Stimulated activated CD8-positive, alpha-beta memory T cell treated with anti-CD3 and anti-CD28 coated beads, Interleukin-12 subunit alpha, Interleukin-12 subunit beta, amount 100 ng/mL, for 24 hours (primary cell): ENCODE data around the gene TMEM132E.

Experiments used
- DNase-seq: peaks from one replicate; pipeline ENCODE4 v3.0.0-alpha.2; 2020; ENCODE audit errors: extremely low read depth

TMEM132E gene

GRCh38 chr17:34634551-34635160 lies 55.3 kb downstream of the TMEM132E start:
- no peak for DNase-seq

DNA sequence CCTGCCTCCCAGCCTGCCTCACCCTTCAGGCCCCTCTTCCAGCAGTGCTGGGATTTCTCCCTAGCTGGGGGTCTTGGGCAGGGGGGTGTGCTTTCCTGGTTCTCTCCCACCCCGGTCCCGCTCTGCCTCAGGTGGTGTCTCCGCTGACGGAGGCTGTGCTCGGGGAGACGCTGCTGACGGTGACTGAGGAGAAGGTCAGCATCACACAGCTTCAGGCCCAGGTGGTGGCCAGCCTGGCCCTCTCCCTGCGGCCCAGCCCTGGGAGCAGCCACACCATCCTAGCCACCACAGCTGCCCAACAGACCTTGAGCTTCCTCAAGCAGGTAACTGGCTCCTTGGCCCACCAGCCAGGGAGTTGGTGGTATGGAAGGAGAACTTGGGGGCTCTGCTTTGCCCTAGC lies 56.5 kb downstream of the TMEM132E start:
- DNase-seq: no peak

DNA sequence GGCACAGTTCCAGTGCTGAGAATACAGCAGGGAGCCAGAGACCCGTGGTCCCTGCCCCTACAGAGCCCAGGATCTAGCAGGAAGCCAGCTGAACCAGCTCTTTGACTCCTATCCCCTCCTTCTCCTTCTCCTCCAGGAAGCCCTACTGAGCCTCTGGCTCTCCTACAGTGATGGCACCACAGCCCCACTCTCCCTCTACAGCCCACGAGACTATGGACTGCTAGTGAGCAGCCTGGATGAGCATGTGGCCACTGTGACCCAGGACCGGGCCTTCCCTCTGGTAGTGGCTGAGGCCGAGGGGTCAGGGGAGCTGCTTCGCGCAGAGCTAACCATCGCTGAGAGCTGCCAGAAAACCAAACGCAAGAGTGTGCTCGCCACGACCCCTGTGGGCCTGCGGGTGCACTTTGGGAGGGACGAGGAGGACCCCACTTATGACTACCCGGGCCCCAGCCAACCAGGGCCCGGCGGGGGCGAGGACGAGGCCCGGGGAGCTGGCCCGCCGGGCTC lies 57.7 kb downstream of the TMEM132E start:
- DNase-seq: no peak

- DNase-seq: peak; percentile 59
Measured at GRCh38 chr17:34637548-34638525, 58.5 kb downstream of the TMEM132E start.

DNA sequence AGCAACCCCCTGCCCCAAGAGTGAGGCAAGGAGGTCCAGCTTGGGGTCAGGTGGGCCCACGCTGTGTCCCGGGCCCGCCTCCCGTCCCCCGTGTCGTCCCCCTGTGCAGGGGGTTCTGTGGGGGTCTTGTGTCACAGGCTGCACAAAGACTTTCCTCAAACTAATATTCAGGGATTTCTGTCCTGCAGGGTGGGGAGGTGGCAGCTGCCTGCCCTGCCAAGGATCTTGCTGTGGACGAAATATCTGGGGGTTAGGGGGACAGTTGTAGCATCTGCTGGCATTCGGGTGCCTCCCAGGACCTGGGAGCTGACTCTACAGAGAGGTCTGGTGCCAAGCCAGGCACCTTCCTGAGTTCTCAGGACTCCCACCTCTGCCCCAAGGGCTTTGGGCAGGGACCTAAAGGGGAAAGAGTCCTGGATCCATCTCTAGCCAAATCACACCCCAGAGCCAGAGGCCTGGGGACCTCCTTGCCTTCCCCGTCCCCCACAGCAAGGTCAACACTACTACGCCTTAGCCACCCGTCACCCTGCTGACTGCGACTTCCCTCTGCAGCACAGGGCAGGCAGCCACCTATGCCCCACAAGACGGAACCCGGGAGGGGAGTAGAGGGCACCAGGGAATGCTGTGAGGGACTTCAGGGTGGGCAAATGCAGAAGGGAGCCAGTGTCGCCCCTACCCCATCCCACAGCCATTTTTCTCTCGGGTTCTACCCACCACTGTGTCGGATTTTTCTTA lies 59.3 kb downstream of the TMEM132E start:
- no peak for DNase-seq

DNA sequence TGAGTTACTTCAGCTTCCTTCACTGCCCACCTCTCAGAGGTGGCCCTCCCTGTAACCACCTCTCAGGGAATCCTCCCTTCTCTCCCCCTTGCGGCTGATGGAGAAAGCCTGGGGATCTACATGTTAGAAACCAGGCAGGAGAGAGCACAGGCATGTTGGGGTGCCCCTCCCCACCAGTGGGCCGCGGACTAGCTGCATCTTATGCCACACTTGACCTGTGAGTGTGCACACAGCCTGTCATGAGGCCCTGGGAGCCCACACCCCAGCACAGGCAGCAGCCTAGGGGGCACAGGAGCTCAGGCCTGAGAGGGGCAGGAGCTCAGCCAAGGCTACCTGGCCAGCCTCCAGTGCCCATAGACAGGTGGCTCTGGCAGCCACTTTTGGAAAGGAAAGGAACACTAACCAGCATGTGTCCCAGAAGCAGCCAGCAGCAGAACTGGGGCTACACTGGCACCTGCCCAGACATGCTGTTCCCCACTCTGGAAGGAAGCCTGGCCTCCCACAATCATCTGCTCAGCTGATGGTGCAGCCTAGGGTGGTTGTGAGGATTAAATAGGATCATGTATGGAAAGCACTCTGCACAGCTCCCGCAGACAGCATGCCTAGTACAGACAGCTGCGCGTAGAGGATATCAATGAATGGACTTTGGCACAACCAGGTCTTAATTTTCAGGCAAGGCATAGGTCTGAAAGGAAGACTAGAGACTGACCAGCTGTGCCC lies 60.5 kb downstream of the TMEM132E start:
- DNase-seq: no peak

- no peak for DNase-seq
Measured at GRCh38 chr17:34641368-34641767, 62.0 kb downstream of the TMEM132E start.

DNA sequence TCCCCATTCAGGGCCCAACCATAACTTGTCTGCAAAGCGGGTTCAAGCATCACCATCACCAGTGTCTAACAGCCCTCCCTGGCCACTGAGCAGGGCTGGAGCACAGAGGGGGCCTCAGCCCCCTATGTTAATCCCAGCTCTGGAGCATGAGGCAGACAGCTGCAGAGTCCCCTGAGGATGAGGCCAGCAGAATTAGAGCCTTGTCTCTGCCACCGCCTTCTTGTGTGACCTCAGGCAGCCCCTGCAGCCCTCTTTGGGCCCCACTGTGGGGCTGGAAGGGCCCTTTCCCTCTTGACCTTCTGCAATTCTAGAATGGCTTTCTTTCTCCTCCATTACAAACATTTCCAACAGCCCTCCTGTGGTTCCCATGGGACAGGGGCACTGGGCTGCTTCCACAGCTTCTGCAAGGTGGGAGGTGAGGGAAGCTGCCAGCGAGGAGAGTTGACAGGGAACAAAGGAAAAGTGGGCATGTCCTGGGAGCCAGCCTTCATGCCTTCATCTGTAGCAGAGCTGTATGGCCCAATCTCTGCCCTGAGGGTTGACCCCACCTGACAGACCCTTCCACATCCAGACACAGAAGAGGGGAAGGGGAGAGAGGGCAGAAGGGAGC lies 65.7 kb downstream of the TMEM132E start:
- DNase-seq: no peak

DNA sequence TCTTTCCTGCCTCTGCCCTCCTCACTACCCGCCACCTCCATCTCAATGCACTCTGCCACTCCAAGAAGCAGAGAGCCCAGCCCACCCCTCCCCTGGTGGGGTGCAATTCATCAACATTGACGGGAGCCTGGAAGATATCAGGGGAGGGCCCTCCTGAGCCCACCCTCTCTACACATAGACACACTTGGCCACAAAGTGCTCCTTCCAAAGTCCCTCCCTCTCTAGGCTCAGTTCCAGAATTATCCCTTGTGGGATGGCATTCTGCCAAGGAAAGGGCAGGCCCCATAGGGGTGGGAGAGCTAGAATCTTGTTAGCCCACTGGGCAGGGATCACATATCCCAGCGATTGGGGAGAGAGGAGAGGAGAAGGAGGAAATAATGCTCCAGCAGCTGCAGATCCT lies 66.2 kb downstream of the TMEM132E start:
- no peak for DNase-seq

GRCh38 chr17:34647511-34647910 lies 68.1 kb downstream of the TMEM132E start:
- no peak for DNase-seq

DNA sequence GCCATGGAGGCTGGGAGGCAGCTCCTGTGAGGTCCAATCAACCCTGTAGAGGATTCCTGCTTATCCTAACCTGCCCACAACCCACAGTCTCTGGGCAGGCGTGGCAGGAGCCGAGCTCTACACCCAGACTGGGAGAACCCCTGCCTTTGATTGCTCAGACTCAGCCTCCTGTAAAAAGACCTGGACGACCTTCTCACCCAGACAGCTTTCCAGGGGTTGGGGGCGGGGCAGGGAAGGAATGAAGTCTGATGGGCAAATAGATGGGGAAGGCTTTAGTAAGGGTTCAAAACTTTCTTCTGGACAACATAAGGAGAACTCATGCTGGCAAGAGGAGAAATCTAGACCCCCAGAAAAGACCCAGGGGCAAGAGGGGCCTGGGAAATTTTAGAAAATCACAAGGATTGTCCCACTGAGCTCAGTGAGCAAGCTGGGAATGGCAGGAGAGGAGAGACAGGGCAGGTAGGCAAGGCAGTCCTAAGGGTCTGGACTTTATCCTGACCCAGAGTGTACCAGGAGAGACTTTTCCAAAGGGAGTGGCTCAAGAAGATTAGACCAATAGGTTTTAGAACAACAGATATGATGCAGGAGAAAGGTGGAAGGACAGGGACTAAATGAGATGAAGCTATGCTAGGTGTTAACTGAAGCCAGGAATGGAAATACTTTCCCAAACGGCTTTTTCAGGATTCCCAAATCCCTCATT lies 70.8 kb downstream of the TMEM132E start:
- no peak for DNase-seq

DNA sequence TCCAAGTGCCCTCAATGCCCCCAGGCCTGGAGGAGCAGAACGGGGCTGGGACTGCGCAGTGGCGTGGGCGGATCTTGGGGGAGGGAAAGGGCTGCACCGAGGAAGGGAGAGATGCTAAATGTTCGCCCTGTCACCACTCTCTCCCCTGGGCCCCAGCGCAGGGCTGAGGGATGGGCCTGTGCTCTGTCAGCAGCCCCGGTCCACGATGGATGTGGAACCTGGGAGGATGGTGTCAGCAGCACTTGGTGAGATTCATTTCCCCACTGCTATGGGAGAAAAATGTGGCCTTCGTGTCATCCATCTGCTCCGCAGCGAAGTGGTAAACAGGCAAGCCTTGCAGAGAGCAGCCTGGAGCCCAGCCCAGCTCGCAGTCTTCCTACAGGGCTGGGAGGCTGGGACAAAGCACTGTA lies 72.0 kb downstream of the TMEM132E start:
- DNase-seq: no peak

GRCh38 chr17:34652021-34652555 lies 72.7 kb downstream of the TMEM132E start:
- DNase-seq: no peak

- DNase-seq: no peak
Measured at GRCh38 chr17:34653511-34653910, 74.1 kb downstream of the TMEM132E start.

GRCh38 chr17:34654276-34654880 lies 75.0 kb downstream of the TMEM132E start:
- DNase-seq: no peak

DNA sequence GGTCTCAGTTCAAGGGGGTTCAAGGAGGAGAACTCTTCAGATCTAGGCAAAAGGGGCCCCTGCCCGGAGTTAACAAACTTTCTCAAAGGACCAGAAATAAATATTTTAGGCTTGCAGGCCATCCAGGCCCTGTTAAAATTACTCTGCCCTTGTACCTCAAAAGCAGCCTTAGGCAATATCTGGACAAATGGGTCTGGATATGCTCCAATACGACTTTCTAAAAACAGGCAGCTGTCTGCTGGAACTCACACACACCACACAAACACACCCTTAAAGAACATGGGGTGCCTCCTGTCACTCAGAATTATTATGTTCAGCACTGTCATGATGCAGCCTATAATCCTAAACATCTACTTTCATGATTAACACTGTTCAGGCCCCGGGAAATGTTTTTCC lies 75.5 kb downstream of the TMEM132E start:
- no peak for DNase-seq

DNA sequence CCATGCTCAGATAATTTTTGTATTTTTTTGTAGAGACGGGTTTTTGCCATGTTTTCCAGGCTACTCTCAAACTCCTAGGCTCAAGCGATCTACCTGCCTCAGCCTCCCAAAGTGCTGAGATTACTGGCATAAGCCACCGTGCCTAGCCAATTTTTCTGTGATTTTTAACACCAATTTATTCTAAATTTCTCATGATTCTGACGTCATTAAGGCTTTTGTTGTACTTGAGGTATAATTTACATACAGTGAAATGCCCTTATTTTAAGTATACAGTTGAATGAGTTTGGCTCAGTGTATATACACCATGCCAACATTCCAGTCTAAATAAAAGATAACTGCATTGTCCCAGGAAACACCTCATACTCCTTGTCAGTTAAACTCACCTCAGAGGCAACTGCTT lies 77.4 kb downstream of the TMEM132E start:
- no peak for DNase-seq

DNA sequence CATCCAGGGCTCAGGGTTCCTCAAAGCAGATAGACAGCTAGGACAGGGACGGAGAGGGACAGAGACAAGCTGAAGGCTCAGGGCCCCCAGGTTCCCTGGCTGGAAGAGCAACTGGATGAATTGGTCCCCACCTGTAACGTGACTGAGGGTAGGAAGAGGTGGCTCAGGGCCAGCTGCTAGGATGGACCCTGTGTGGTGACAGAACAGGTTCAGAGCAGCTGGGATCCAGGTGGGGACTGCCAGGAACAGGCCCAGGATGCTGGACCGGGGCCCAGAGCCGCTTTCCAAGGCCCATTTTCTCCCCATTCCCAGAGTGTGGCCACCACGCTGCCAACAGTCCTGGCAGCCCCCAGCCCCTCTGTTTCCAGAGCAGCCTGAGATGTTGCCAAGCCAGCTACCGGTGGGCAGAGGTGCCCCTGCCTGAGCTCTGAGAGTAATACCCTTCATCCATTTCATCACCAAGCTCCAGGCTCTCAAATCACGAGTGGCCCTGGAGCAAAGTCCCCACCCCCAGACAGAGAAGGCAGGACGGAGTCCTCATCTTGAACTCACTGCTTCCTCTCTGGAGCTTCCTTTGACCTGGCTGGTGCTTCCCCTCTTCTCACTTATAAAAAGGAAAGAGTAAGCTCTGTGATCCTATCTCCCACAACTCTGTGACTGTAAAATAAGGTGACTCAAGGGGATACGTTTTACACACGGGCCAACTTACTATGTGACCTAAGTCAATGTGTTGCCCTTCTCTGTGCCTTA lies 79.6 kb downstream of the TMEM132E start:
- DNase-seq: no peak

DNA sequence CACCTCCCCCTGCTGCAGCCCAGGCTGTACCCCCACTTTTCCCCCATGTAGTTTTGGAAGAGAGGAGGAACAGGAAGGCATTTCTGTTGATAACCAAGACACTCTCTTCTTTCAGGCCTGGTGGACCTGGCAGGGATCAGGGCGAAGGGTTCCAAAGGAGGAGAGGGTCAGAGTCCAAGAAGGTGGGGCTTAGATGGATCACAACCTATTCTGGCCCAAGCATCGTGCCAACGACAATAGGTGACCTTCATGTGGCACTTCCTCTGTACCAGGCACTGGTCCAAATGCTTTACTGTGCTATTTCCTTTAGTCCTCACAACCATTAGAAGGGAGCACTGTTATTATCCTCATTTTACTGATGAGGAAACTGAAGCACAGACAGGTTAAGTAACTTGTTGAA lies 84.3 kb downstream of the TMEM132E start:
- DNase-seq: no peak
